HL-60/S4 treated with phorbol 12-myristate 13-acetate at 8.2 ng/mL for 4 days and 3 days (cell line): ENCODE data around the gene CNTNAP2.

Source experiments
- in situ Hi-C: fragments of 300-500 bp; cut with MboI; formaldehyde crosslinking; loops from 2 replicates; pipeline ENCODE4 v1.15.0; 2022; ENCODE audit warnings: low sequenced_read_pairs

CNTNAP2 gene

DNA sequence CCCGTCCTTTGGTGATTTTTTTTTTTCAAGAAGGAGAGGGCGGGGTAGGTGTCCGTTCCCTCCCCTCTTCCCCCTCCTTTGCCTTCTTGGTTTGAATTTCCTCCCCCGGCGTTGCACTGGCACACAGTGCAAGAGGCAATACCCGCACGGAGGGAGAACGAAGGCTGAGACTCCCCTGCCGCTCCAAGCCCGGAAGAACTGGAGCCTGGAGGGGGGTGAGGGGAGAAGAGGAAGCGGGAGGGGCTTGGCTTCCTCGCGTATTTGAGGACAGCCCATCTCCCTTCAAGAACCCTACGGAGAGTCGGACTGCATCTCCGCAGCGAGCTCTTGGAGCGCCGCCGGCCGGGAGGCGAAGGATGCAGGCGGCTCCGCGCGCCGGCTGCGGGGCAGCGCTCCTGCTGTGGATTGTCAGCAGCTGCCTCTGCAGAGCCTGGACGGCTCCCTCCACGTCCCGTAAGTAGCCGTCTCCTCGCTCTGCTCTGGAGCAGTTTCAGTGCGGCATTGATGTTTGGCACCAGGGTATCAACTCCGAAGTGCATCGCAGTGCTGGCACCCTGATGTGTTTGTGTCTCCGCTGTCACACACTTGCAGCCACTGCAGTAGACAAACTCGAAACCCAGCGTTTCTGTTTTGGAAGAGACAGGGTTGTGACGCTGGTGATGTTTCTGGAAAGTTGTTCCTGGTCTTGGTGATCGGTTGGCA is at the start of gene CNTNAP2:
TSS of gene CNTNAP2 (plus strand) at position 281 of the 702 bp plus-strand sequence. CDS start at position 357, 76 bp downstream.
- in situ Hi-C loops = no loop called here

DNA sequence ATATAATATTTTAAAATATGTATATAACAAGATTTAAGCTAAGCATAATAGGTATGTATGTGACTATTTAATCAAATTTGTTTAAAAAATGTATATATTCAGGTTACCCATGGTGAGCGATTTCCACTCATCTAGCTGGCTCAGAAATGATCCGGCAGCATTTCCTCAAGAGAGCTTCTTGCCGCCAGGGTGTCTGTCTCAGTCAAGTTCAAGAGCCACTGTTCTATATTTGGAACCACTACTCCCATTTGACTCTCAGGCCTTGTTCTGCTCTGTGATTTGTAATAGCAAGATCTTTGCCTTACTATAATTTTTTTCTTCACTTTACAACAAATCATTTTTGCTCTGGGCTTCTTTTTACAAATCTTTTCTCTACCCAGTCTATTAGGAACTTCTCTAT is 48.7 kb upstream of the CNTNAP2 start:
- in situ Hi-C loops = no loop called here

DNA sequence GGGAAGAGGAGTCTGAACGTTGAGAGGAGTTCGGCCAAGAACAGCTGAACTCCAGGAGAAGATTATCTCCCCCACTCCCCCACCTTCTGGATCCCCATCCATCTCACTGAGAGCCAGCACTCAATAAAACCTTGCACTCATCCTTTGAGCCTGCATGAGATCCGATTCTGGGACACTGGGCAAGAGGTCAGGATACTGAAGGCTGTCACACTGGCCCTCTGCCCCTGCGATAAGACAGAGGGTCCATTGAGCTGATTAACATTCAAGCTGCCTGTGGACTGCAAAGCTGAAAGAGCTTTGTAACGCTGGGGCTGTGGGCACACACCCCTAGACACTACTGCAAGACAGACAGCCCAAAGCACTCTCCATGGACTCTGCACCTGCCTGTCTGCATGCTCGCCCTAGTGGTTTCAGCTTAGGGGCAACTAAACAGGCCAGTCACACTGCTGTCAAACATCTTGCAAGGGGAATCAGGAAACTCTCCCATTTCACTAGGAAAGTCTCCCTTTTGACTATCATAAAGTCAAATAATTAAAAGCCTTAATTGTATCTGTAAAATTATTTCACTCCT is 42.3 kb upstream of the CNTNAP2 start:
- in situ Hi-C loops = no loop called here

DNA sequence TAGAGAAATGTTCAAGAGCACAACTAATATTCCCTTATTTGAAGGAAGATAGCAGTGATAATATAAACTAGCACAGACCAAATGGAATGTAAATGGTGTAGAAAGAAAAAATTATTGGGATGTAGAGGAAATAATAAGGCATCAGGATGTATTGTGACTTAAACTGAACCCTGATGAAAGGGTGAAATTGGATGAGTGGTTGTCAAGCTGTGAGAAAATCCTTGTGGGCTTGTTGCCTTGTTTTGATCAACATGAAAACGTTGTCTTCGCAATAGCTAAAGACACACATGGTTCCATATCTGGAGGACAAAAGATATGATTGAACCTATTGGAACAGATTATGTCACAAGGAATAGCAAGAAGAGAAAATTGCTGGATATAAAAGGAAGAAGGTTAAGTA is 40.3 kb upstream of the CNTNAP2 start:
- in situ Hi-C loops = no loop called here

DNA sequence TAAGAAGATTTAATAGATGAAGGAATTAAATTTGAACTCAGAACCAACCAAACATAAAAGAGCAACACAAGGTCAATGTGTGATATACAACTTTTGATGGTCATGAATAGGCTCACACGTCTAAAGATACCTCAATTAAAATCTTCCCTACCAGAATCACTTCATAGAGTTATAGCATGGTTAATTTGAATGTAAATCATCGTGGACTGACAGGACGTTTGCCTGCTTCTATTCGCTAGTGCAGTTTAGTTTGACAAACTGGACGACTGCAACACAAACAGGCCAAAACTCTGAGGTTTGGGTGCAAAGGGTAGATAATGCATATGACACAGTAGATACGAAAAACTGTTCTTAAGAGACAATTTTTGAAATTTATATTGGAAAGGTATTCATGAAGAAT is 32.5 kb upstream of the CNTNAP2 start:
- in situ Hi-C loops = no loop called here

DNA sequence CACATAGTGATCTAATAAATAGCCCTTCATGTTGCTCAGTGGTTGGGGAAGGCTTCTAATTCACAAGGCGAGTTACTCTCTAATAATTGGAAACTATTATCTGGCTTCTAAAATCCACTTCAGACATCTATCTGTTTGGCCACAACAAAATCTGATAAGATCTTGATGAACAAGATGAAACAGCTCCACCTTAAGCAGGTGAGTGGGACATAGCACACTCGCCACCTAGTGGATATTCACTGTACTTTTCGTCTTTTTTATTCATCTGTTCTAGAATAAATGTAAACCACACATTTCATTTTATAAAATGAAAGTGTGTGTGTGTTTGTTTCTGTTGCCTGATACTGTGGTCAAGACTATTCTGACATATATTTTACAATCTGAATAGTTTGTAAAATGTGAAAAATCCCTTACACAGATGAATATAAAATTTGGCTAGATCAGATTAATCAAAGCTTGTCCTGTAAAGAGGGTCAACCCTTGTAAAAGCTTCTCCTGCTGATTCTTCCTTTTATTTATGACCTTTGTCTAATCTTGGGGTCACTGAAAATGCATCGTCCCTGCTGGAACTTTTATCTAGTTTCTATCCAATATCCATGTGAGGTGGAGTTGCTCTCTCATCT is 26.5 kb upstream of the CNTNAP2 start:
- in situ Hi-C loops = no loop called here

DNA sequence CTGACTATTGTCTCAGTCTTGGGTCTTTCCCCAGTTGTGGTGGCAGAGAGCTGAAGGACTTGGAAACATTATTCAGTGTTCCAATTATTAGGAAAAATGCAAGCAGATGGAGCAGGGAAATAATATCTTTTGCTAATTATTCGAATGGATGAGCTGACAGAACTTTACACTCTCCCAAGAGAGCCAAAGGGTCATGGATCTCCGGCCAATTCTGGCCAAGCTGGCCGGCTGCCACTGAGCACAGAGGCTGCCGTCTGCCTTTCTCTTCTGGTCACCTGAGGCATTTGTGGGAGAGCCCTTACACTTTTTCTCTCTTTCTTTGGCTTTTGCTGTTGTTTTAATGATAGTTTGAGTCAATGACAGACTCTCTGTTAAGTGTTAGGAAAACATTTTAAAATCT is 22.2 kb upstream of the CNTNAP2 start:
- in situ Hi-C loops = no loop called here

DNA sequence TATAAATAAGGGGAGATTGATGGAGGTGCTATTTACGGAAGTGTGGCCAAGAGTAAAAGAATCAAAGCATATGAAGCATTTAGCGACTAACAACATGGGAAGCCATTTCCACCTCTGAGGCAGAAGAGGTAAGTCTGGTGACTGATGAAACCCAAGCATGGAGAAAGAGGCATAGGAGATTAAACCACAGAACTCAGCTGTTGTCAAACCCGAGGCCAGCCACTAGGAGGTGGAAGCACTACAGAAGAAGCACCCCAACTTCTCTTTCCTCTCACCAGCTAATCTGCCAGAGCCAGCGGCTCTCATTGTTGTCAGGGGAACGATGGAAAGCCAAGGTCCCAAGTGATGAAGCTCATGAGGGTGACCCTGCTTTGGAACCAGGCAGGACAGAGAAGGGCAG is 19.6 kb upstream of the CNTNAP2 start:
- in situ Hi-C loops = no loop called here

DNA sequence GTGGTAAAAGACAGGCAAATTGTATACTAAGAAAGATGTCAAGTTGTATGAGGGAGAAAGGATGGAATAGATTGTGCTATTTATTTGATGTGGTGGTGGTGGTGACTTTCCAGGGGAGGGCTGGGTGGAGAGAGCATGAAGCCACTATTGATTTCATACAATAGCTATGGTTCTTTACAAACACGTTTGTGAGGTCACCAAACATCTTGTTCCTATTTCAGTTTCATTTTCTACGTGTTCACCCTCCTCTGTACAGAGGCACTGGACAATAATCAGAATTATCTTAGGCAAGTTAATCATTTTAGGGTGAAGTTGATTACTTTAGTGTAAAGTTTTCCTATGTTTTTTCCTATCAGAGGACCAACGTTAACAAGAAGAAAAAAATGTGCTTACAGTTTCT is 10.3 kb upstream of the CNTNAP2 start:
- in situ Hi-C loops = no loop called here

DNA sequence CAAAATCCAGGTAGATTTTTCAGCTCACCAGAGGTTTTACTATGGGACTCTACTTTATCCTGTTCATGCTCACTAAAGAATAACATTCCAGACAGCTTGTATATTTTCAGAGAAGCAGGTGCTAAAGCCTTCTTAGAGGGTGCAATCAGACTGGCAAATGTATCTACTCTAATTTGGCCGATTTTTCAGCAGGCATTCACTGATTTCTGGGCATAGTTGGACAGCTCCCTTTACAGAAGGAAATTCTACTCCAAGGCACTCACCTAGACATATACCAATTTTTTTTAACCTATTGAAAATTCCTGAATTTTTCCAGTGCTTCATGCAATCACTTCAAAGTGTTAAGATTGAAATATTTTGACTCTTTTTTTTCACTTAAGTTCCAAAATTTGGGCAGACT is 3.8 kb upstream of the CNTNAP2 start:
- in situ Hi-C loops = no loop called here

DNA sequence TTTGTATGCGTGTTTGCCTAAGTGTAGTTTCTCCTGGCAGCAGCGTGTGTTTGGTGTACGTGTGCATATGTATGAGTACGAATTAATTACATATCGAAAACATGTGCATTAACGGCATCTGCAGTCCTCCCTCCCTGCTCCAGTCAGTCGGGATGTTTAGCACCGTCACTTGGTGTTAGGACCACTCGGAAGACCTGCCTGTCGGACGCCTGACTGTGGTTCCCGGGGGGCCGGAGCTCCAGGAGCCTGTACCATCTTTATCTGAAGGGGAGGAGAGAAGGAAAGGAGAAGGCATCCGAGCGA is 1.1 kb upstream of the CNTNAP2 start:
- in situ Hi-C loops = no loop called here

DNA sequence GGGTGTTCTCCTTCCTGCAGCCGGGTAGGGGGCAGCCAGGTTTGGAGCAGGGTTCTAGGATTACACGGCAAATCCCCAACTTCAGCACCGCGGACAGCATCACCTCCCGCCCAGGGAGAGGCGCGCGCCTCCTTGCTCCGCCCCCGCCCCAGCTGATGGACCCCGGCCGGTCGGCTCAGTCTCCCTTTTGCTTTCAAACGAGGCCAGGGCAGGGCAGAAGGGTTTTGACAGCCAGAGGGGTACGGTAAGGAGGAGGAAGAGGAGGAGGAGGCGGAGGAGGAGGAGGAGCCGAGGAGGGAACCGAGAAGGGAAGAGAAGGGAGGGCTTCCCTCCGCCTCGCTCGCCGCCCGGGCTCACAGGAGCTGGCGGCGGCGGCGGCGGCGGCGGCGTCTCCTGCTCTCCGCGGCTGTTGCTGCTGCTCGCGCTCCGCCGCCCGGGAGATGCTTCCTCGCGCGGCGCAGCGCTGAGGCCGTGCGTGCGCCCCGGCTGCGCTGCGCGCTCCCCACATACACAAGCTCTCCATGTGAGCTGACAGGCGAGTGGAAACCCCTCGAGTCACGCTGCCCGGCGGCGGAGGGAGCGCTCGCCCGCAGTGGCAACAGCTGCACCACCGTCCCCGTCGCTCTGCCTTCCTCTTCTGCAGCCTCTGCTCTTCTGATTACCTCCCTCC is 615 bp upstream of the CNTNAP2 start:
- in situ Hi-C loops = no loop called here

DNA sequence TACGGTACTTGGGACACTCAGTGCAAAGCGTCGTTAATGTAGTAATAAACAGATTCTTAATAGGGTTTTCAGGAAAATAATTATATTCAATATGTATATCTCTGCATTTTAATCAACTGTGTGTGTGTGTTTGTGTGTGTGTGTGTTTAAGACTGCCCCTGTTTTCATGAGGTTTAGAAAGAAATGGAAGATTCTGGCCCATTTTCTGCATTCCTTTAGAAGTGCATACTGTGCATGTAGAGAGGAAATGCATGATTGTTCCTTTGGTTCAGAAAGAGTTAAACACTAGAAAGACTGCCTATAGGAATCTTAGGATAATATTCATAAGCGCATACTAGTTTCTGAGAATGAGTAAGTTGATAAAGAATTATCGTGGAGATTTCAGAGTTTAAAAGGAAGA is 975 bp downstream of the CNTNAP2 start:
- in situ Hi-C loops = no loop called here

DNA sequence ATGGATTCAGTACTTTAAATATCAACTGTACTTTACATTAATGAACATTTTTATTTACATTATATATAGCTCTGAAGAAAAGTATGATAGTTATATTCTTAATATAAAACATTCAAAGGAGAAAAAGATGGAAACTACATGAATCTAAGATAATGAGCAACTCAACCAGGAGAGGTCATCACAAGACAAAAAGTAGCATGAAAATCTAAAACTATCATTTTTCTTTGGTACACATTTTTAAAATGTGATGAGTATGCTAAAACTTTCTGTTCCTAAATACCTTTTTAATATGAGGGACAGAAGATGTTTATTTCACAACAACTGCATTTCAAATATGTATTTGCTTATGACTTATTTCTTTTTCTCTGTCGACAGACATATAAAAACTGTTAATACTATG is 2.4 kb downstream of the CNTNAP2 start:
- in situ Hi-C loops = no loop called here

DNA sequence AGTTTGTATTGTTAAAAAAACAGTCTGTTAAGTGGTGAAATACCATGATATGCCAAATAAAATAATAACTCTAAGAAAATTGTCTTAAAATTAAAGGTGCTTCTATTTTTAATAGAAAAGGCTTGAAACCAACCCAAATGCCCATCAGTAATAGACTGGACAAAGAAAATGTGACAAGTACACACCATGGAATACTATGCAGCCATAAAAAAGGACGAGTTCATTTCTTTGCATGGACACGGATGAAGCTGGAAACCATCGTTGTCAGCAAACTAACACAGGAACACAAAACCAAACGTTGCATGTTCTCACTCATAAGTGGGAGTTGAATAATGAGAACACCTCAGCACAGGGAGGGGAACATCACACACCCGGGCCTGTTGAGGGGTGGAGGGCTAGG is 7.1 kb downstream of the CNTNAP2 start:
- in situ Hi-C loops = no loop called here

DNA sequence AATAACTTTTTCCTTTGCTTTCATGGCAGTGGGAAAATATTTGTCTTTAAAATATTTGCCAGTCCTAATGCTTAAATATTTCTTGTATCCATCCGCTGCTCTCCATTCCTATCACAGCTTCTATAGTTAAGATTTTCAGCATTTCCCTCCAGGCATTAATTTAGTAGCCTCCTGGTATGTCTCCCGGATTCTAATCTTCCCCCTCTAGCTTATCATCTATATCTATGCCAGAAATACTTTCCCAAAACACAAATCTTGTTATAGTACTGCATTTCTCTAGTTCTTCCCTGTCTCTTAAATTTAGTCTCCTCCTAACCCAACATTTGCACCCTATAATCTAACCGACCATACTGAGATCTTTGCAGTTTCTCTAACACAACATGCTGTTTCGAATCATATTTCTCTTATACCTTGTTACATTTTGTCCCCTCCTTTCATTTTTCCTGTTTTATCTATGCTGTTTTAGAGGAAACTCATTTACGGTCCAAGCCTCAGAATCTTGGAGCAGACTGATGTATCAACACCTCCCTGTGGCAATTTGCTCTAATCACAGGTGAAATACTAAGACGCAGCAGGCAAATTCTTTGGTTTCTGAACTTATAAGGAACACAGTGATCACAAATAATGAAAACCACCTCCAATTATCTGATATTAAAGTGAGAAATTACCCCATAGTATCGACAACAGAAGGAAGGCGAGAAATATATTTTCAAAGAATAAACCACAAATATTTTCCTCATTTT is 10.3 kb downstream of the CNTNAP2 start:
- in situ Hi-C loops = no loop called here

DNA sequence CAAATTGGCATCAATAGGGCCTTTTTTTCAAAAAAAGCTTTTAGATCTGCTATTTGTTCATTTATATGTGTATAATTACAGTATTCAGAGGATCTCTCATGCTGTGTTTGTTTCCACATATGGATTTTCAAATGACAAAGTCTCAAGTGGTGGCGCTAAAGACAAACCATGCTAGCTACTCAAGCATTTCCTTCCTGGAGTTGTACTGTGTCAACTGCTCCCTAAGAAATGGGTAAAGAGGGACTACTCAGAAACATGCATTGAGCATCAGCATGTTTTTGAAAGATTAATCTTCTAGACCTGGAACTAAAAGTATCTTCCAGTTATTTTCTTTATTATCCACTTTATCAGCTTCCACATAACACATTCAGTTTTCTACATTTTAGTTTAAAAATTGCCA is 12.7 kb downstream of the CNTNAP2 start:
- in situ Hi-C loops = no loop called here

DNA sequence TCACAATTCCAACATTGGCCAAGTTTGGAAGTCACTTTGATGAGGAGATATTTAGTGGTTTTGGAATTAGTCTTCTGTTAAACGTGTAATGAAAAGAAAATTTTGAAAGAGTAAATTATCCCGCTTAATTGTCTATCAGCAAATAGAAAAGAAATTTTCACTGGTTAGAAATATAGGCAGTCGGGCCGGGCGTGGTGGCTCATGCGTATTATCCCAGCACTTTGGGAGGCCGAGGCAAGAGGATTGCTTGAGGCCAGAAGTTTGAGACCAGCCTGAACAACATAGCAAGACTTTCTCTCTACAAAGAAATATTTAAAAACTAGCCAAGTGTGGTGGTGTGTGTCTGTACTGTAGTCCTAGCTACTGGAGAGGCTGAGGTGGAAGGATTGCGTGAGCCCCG is 13.4 kb downstream of the CNTNAP2 start:
- in situ Hi-C loops = no loop called here

DNA sequence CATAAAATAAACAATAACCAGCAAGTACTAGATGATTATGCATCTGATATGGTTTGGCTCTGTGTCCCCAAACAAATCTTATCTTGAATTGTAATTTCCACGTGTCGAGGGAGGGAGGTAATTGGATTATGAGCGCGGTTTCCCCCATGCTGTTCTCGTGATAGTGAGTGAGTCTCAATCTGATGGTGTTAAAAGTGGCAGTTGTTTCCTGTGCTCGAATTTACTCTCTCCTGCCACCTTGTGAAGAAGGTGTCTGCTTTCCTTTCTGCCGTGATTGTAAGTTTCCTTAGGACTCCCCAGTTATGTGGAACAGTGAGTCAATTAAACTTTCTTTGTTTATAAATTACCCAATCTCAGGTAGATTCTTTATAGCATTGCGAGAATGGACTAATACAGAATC is 15.1 kb downstream of the CNTNAP2 start:
- in situ Hi-C loops = no loop called here

DNA sequence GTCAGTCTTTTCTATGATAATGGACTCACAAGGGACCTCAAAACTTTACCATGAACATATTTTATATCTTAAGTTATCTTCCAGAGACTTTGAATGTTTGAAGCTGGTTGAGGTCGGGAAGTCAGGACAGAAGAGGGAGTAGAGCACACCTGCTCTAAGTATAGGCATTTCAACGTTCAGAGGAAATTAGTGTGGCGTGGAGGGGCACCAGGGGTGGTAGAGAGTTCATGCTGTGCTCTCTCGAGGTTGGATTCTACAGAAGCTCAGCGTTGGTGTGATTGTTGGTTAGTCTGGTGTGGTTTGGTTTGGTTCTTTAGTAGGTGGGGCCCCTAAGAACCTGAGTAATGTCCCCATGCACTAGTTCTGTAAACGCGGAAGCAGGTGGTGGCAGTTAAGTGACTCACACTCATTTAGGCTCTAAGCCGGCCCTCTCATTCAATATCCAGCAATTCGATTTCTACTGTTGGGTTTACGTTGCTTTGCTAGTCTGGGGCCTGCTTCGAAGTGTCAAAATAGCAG is 19.8 kb downstream of the CNTNAP2 start:
- in situ Hi-C loops = no loop called here

DNA sequence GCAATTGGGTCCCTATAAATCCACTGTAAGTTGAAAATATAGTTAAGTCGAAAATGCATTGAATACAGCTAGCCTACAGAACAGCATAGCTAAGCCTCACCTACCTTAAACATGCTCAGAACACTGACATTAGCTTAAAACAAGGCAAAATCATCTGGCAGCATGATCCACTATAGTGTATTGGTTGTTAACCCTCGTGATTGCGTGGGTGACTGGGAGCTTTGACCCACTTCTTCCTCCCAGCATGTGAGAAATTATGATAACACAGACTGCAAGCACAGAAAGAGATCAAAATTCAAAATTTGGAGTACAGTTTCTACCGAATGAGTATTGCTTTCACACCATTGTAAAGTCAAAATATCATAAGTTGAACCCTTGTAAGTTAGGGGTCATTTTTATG is 22.3 kb downstream of the CNTNAP2 start:
- in situ Hi-C loops = no loop called here
